Right lobe of liver (tissue), 6 donors: ENCODE results near the gene MED8. TPM values are rescaled to one million over a fixed set of nuclear protein-coding genes. Genes with fewer than 3 reads are reported as not detected.

ENCODE experiments used
- ATAC-seq, 4 donors: fragments of 200-7000 bp; cut with Tn5 transposase; one replicate each; pipeline ENCODE4 v1.9.1; 2020; ENCODE audit warnings: mild to moderate bottlenecking in 4 of 4, moderate library complexity in 4 of 4
- DNase-seq, 3 donors: peaks; one replicate each; pipeline ENCODE4 v3.0.0-alpha.2; 2020
- H3K27ac ChIP-seq, 3 donors: fragments of 200-600 bp; one replicate each; pipeline ENCODE4 v1.8.0; 2022
- H3K27me3 ChIP-seq, 2 donors: fragments of 200-600 bp; one replicate each; pipeline ENCODE4 v1.8.0; 2022
- H3K36me3 ChIP-seq, 4 donors: fragments of 200-600 bp; sonication (generic) in 1 of 4; one replicate each; pipeline versions ENCODE4 v1.5.1 to v1.8.0; 2017 to 2022; ENCODE audit warnings: control low read depth in 1 of 4
- H3K4me1 ChIP-seq, 4 donors: fragments of 200-600 bp; sonication (generic) in 1 of 4; one replicate each; pipeline versions ENCODE4 v1.5.1 to v1.8.0; 2017 to 2022; ENCODE audit warnings: control low read depth in 1 of 4
- H3K4me3 ChIP-seq, 3 donors: fragments of 200-600 bp; one replicate each; pipeline ENCODE4 v1.8.0; 2022
- H3K9me3 ChIP-seq, 4 donors: fragments of 200-600 bp; sonication (generic) in 1 of 4; one replicate each; pipeline versions ENCODE4 v1.5.1 to v1.8.0; 2017 to 2022; ENCODE audit warnings: control low read depth in 1 of 4
- POLR2A ChIP-seq: fragments of 450-650 bp; IDR thresholded peaks from one replicate; pipeline ENCODE4 v1.6.1; 2017; ENCODE audit warnings: antibody characterized with exemption, mild to moderate bottlenecking
- WGBS: methylation state at CpG from one replicate; pipeline ENCODE4 v1.1.6; 2018; ENCODE audit warnings: low coverage, low lambda C conversion rate; ENCODE audit not compliant: insufficient coverage; ENCODE audit errors: missing lambda C conversion rate; 5-methylcytosine and 5-hydroxymethylcytosine counted together
- intact Hi-C, 2 donors: fragments of 100-400 bp; cut with DNase I; formaldehyde crosslinking; loops; one replicate each; pipeline versions ENCODE4 v1.11.2 to v1.14.1; 2022
- long read RNA-seq: library from polyadenylated mRNA; unstranded; transcript quantifications from one replicate; pipeline ENCODE4 v2.0.0, GENCODE V29; 2019
- total RNA-seq, 6 experiments: library from RNA; depleted of rRNA in 2 of 6; stranded (reverse); fragments of >200 nt in 2 of 6; fragmentation: NEBNext Ultra II Directional in 3 of 6; extraction: Animal tissue kit (Norgen Biotek cat#: 25700) in 3 of 6; gene quantifications; one replicate each; pipeline versions ENCODE4 v1.1.0 to v1.2.4, GENCODE V29; 2016 to 2023
- TF ChIP-seq, protein P1 (sequence below), 4 donors: fragments of 200-600 bp in 3 of 4; fragments of 450-650 bp in 1 of 4; IDR thresholded peaks; one replicate each; pipeline versions ENCODE4 v1.5.1 to v1.8.0; 2016 to 2022; ENCODE audit warnings: antibody characterized with exemption in 4 of 4, mild to moderate bottlenecking in 2 of 4
- donor health status: DM: no; HTN: yes; CAD: no.
- donor health status: DM: no; HTN: no; CAD: no.
- donor health status: DM: no; HTN: no; CAD: no.
- donor health status: DM: no; HTN: yes; CAD: no.
- donor health status: DM: no; HTN: yes; CAD: no.

The MED8 gene, protein sequence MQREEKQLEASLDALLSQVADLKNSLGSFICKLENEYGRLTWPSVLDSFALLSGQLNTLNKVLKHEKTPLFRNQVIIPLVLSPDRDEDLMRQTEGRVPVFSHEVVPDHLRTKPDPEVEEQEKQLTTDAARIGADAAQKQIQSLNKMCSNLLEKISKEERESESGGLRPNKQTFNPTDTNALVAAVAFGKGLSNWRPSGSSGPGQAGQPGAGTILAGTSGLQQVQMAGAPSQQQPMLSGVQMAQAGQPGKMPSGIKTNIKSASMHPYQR
- 10 to 100 TPM; 20.7 to 26.6 (median 24.1) TPM for total RNA-seq
- long read RNA-seq, transcript MED8-203 (7 exons, 1,924 nt): major isoform, 8 of 13 reads
- long read RNA-seq, partial matches to known transcripts: 2 of 13 reads
- long read RNA-seq, other reads (novel, unspliced or antisense): 3 of 13 reads

DNA sequence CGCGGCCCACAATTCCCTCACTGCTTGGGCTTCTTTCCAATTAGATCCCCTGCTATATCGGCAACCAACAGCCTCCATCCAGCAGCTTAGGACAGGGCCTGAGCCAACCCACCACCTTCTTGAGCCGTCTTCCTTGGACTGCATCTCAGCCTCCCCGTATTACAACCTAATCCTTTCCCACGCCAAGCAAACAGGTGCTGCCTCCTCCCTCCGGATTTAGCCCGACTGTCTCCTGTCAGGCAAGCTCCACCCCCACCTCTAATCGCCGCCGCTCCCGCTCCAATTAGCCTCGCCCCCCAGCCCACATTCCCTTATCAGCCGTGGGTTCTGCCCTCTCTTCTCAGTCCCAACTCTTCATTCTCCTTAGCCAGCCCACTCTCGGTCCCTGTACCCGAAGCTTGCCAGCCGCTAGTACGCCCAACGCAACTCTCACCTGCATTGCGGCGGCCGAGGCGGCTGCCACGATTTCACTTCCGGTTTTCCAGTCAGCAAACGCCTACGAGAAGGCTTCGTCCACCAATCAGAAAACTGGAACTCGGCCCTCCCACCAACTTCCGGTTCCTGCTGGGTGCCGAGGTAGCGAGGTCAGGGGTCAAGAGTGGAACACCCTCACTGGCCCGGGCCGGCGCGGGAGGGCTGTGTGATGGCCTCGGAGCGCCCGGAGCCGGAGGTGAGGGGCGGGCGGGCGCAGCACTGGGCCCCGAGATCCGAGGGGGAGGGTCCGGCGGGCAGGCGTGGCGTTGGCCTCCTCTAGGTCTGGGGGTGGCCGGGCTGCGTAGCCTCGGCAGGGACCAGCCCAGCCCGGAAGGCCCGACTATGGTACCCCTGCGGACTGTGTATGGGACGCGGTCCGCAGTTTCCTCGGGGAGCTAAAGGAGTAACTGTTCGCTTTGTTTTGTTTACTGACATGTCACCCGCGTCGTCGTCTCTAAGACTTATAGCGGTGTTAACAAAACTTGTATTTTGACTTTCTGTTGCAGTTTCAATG, at the start of gene MED8, which contains the start of gene SZT2:
MED8 (minus strand) TSS at position 475 of the 988 bp plus-strand sequence; CDS start at position 439, 36 bp downstream.
SZT2 (plus strand) TSS at position 574 of the 988 bp plus-strand sequence; CDS start at position 644, 70 bp downstream.
- Histone ChIP-seq H3K9me3 (no peaks in the 10 kb centered on the region), H3K4me3 (peak within 1 kb of the TSS; percentile 89 to 93 (median 91)), H3K4me1 (peaks cover 0 to 22% (median 10%) of the 10 kb centered on the region in 4 donors), H3K27ac (peak within 1 kb of the TSS; percentile 67 to 82 (median 74)), H3K36me3 (peaks cover 0 to 29% (median 22%) of the 10 kb centered on the region in 4 donors), H3K27me3 (no peaks in the 10 kb centered on the region)
- peak; percentile 99 to 100 (median 99) for ATAC-seq
- peak; percentile 87 for TF ChIP-seq POLR2A
- TF ChIP-seq, protein P1, sequence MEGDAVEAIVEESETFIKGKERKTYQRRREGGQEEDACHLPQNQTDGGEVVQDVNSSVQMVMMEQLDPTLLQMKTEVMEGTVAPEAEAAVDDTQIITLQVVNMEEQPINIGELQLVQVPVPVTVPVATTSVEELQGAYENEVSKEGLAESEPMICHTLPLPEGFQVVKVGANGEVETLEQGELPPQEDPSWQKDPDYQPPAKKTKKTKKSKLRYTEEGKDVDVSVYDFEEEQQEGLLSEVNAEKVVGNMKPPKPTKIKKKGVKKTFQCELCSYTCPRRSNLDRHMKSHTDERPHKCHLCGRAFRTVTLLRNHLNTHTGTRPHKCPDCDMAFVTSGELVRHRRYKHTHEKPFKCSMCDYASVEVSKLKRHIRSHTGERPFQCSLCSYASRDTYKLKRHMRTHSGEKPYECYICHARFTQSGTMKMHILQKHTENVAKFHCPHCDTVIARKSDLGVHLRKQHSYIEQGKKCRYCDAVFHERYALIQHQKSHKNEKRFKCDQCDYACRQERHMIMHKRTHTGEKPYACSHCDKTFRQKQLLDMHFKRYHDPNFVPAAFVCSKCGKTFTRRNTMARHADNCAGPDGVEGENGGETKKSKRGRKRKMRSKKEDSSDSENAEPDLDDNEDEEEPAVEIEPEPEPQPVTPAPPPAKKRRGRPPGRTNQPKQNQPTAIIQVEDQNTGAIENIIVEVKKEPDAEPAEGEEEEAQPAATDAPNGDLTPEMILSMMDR (IDR thresholded peaks at IDR 0.05): no peak
- DNase-seq: peak; percentile 93 to 98 (median 96)
- intact Hi-C loops: loop anchor here (10.0 kb wide), 1 partner anchor 155 kb away; no protein-coding TSS in a partner anchor
- WGBS: 0% methylated on average over 37 of the region's 65 CpGs

DNA sequence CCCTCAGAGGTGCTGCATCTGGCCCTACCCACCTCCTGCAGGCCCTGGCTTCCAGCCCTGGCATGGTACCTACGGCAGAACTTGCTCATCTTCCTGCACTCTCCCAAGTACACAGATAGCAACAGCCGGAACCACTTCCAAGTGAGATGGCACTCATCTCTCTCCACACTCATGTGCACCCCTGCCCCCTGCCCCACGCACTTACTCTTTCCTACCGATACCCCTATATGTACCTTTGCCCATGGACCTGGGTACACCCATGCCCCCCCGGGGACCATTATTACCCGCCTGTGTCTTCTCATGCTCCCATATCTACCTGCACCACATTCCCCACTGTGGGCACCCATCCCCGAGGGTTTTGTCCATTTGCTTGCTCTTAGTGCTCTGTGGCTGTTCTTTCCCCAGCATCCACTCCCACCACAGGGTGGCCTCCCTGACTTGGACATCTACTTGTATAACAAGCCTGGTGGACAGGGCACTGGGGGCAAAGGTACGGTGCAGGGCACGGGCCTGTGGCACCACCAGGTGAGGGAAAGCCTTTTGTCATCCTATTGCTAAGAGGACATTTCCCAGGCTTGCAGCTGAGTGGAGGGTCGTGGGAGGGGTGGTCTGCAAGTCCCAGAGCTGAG, 49.5 kb upstream of the MED8 start:
- H3K4me1 ChIP-seq: peaks cover 0 to 3% (median 0%) of the 10 kb centered on the region in 4 donors
- intact Hi-C loops: no loop called here
- TF ChIP-seq, protein P1 (IDR thresholded peaks at IDR 0.05): no peak
- TF ChIP-seq POLR2A: no peak
- ATAC-seq (no peak), DNase-seq (peak in 2 of 3 donors; percentile 17 to 35)
- no peak overlapping the region for H3K27ac ChIP-seq
- peaks cover 0 to 58% (median 11%) of the 10 kb centered on the region in 4 donors for H3K36me3 ChIP-seq
- no peak overlapping the region for H3K4me3 ChIP-seq
- no peaks in the 10 kb centered on the region for H3K27me3 ChIP-seq
- WGBS: 72% methylated on average over 7 of the region's 10 CpGs
- no peaks in the 10 kb centered on the region for H3K9me3 ChIP-seq

DNA sequence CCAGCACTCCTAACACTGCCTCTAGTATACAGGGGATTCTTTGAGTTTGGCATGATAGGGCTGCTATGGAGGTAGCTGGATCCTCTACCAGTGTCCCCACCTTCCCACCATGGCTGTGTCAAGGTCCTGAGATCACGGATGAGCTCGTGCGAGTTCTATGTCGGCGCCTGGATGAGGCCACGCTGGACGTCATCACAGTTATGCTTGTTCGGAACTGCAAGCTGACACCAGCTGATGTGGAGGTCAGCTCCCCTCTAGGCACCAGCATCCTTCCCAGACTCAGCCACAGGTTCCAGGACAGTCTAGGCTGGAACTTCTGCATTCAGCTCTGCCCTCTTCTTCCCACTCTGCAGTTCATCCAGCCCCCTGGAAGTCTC, 49.0 kb upstream of the MED8 start:
- DNase-seq: peak in 1 of 3 donors; percentile 35
- TF ChIP-seq, protein P1 (IDR thresholded peaks at IDR 0.05): no peak
- TF ChIP-seq POLR2A: no peak
- peaks cover 0 to 3% (median 0%) of the 10 kb centered on the region in 4 donors for H3K4me1 ChIP-seq
- ATAC-seq: no peak
- no peaks in the 10 kb centered on the region for H3K9me3 ChIP-seq
- intact Hi-C loops: no loop called here
- no peaks in the 10 kb centered on the region for H3K27me3 ChIP-seq
- peaks cover 0 to 58% (median 13%) of the 10 kb centered on the region in 4 donors for H3K36me3 ChIP-seq
- H3K4me3 ChIP-seq: no peak overlapping the region
- no peak overlapping the region for H3K27ac ChIP-seq
- no CpG with 5 or more reads among the region's 8 CpGs for WGBS

DNA sequence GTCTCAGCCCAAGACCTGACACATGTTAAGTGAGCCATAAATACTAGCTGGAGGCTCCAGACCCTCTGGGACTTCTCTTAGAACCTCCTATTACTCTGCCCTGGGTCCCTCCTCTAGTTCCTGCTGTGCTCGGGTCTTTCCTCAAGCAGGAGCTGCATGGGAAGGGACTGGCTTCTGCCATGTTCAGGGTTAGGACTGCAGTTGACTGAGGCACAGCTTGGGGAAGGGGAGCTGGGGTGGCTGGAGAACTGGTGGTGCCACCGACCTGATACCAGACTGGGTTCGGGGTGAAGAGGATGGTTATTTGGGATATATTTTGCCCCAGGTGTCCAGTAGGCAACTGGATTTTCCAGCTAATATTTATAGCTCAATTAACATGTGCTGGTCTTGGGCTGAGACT, 48.4 kb upstream of the MED8 start:
- H3K27me3 ChIP-seq: no peaks in the 10 kb centered on the region
- DNase-seq (peak in 1 of 3 donors; percentile 15), ATAC-seq (no peak)
- no peaks in the 10 kb centered on the region for H3K9me3 ChIP-seq
- intact Hi-C loops: no loop called here
- H3K4me1 ChIP-seq: peaks cover 0 to 3% (median 0%) of the 10 kb centered on the region in 4 donors
- no peak overlapping the region for H3K4me3 ChIP-seq
- TF ChIP-seq, protein P1 (IDR thresholded peaks at IDR 0.05): no peak
- TF ChIP-seq POLR2A: no peak
- WGBS: 60% methylated on average over 1 of the region's 3 CpGs
- no peak overlapping the region for H3K27ac ChIP-seq
- H3K36me3 ChIP-seq: peaks cover 0 to 58% (median 15%) of the 10 kb centered on the region in 4 donors
